T-cell (primary cell): ENCODE data around the gene NECTIN3. TPM values are rescaled to one million over a fixed set of nuclear protein-coding genes. Genes with fewer than 3 reads are reported as not detected.

ENCODE experiments used
- ATAC-seq, 4 experiments: fragments of 200-7000 bp in 3 of 4; fragments of 150-1000 bp in 1 of 4; cut with Tn5 transposase; replicated peaks in 1 of 4; 1 replicate in 3 of 4; 2 replicates in 1 of 4; pipeline ENCODE4 v1.10.0; 2021; ENCODE audit warnings: moderate library complexity in 3 of 4, mild to moderate bottlenecking in 2 of 4, moderate number of reproducible peaks in 1 of 4
- CTCF ChIA-PET, 2 donors: fragments of 300-600 bp; sonication (Branson Sonifier 250); formaldehyde crosslinking; loops; one replicate each; lab custom pipeline; 2022; ENCODE audit warnings: antibody characterized with exemption in 2 of 2; lab: Charles Lee
- POLR2A ChIA-PET, 2 donors: fragments of 300-600 bp; sonication (Branson Sonifier 250); formaldehyde crosslinking; loops; one replicate each; lab custom pipeline; 2022; ENCODE audit warnings: antibody characterized with exemption in 2 of 2; lab: Charles Lee
- DNase-seq, 35 experiments: peaks; one replicate each; pipeline versions ENCODE4 v3.0.0 to v3.0.0-alpha.2; 2013 to 2023
- H3K27ac ChIP-seq: one replicate; pipeline ENCODE4 v1.5.1; 2013; ENCODE audit warnings: low read length
- H3K27me3 ChIP-seq, 2 experiments: replicated peaks in 1 of 2; 1 replicate in 1 of 2; 2 replicates in 1 of 2; pipeline versions ENCODE4 v1.6.1 to v1.7.0; 2013; ENCODE audit warnings: low read length in 1 of 2, mixed read lengths in 1 of 2; ENCODE audit not compliant: control insufficient read depth in 2 of 2, insufficient read depth in 2 of 2; ENCODE audit errors: extremely low read depth in 1 of 2
- H3K36me3 ChIP-seq, 2 donors: 1 replicate in 1 of 2; 2 replicates in 1 of 2; pipeline versions ENCODE4 v1.6.1 to v1.7.0; 2013; ENCODE audit warnings: low read length in 1 of 2; ENCODE audit not compliant: control insufficient read depth in 2 of 2, insufficient read depth in 1 of 2; ENCODE audit errors: extremely low read depth in 1 of 2
- H3K4me1 ChIP-seq, 2 experiments: 1 replicate in 1 of 2; 2 replicates in 1 of 2; pipeline versions ENCODE4 v1.6.1 to v1.7.0; 2013; ENCODE audit warnings: low read length in 2 of 2, mixed read lengths in 1 of 2; ENCODE audit not compliant: insufficient read depth in 2 of 2, control insufficient read depth in 1 of 2; ENCODE audit errors: extremely low read depth in 1 of 2
- H3K4me3 ChIP-seq, 2 donors: 1 replicate in 1 of 2; 2 replicates in 1 of 2; pipeline versions ENCODE4 v1.5.1 to v1.7.0; 2013; ENCODE audit warnings: mild to moderate bottlenecking in 2 of 2, low read length in 1 of 2, moderate library complexity in 1 of 2; ENCODE audit not compliant: control insufficient read depth in 1 of 2; ENCODE audit errors: extremely low read depth in 1 of 2
- H3K9me3 ChIP-seq: 2 replicates; pipeline ENCODE4 v1.7.0; 2013
- H3K27ac Mint-ChIP-seq, 2 donors: one replicate each; pipeline ENCODE4 v1.8.0; 2020 to 2021; ENCODE audit warnings: mild to moderate bottlenecking in 2 of 2, mixed read lengths in 2 of 2
- H3K27me3 Mint-ChIP-seq, 2 donors: one replicate each; pipeline ENCODE4 v1.8.0; 2021 to 2022; ENCODE audit warnings: mixed read lengths in 2 of 2
- H3K36me3 Mint-ChIP-seq: one replicate; pipeline ENCODE4 v1.8.0; 2021; ENCODE audit warnings: mixed read lengths
- H3K4me1 Mint-ChIP-seq, 3 donors: one replicate each; pipeline ENCODE4 v1.8.0; 2020 to 2022; ENCODE audit warnings: mixed read lengths in 3 of 3, mild to moderate bottlenecking in 1 of 3
- H3K4me3 Mint-ChIP-seq, 3 donors: one replicate each; pipeline ENCODE4 v1.8.0; 2020 to 2022; ENCODE audit warnings: mild to moderate bottlenecking in 3 of 3, mixed read lengths in 3 of 3, moderate library complexity in 3 of 3
- H3K9me3 Mint-ChIP-seq, 3 donors: one replicate each; pipeline ENCODE4 v1.8.0; 2020 to 2022; ENCODE audit warnings: mixed read lengths in 3 of 3
- WGBS: methylation state at CpG from one replicate; pipeline ENCODE4 v1.1.5; 2013; ENCODE audit warnings: missing lambda C conversion rate; ENCODE audit not compliant: insufficient coverage; 5-methylcytosine and 5-hydroxymethylcytosine counted together
- total RNA-seq, 35 experiments: library from RNA in 6 of 35; stranded (reverse) in 6 of 35; fragments of 120-200 nt in 1 of 35; gene quantifications; one replicate each; pipeline versions ENCODE4 v1.2.1 to v1.2.4 and lab custom pipeline; 2013 to 2026

Gene NECTIN3
- total RNA-seq, 5 donors from 2014 or later (not counting 1 experiment from before 2014, with no cell fraction given), result 6.7 to 11.3 (median 8.4) TPM

DNA sequence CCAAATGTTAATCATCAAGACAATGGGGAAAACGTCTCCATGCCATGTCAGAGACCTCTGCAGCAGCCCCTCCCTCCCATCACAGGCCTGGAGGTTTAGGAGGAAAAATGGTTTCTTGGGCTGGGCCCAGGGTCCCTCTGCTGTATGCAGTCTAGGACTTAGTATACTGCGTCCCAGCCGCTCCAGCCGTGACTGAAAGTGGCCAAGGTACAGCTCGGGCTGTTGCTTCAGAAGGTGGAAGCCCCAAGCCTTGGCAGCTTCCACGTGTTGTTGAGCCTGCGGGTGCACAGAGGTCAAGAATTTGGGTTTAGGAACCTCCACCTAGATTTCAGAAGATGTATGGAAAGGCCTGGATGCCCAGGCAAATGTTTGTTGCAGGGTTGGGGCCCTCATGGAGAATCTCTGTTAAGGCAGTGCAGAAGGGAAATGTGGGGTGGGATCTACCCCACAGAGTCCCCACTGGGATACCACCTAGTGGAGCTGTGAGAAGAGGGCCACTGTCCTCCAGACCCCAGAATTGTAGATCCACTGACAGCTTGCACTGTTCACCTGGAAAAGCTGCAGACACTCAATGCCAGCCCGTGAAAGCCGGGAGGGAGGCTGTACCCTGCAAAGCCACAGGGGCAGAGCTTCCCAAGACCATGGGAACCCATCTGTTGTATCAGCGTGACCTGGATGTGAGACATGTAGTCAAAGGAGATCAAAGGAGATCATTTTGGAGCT lies 25.0 kb downstream of the NECTIN3 start:
- 80% methylated on average over 8 of the region's 10 CpGs for whole genome bisulfite sequencing
- ChIA-PET POLR2A (no interaction called here), CTCF (no interaction called here)
- DNase-seq (no peak), ATAC-seq (no peak)
- Mint-ChIP-seq H3K4me1 (peaks cover 0 to 2% (median 2%) of the 10 kb centered on the region in 3 donors), H3K9me3 (peaks cover 0 to 13% (median 3%) of the 10 kb centered on the region in 3 donors), H3K4me3 (no peak overlapping the region), H3K27ac (no peak overlapping the region), H3K27me3 (no peaks in the 10 kb centered on the region), H3K36me3 (peaks cover 6% of the 10 kb centered on the region)
- Histone ChIP-seq H3K9me3 (no peaks in the 10 kb centered on the region), H3K4me3 (no peak overlapping the region), H3K27me3 (no peaks in the 10 kb centered on the region), H3K4me1 (no peaks in the 10 kb centered on the region), H3K27ac (no peak overlapping the region), H3K36me3 (no peaks in the 10 kb centered on the region)

DNA sequence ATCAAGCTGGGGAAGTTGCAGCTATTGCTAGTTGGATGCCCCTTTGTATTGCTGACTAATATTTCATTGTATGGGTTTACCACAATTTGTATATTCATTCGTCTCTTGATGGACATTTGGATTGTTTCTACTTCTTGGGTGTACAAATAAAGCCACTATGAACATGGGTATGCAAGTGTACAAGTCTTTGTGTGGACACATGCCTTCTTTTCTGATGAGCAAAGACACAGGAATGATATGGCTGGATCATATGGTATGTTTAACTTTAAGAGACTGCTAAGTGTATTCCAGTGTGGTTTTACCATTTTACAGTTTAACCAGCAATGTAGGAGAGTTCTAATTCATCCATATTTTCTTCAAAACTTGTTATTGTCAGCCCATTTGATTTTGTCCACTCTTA lies 32.2 kb downstream of the NECTIN3 start:
- Mint-ChIP-seq H3K36me3 (peaks cover 5% of the 10 kb centered on the region), H3K4me1 (peaks cover 0 to 12% (median 9%) of the 10 kb centered on the region in 3 donors), H3K9me3 (peaks cover 0 to 5% (median 5%) of the 10 kb centered on the region in 3 donors), H3K4me3 (no peak overlapping the region), H3K27ac (no peak overlapping the region), H3K27me3 (peaks cover 0 to 4% of the 10 kb centered on the region in 2 donors)
- no peak overlapping the region for H3K27ac ChIP-seq
- H3K9me3 ChIP-seq, result no peaks in the 10 kb centered on the region
- DNase-seq (no peak), ATAC-seq (no peak)
- ChIA-PET CTCF (no interaction called here), POLR2A (interaction anchor here in 1 of 2 donors (0.5 to 0.6 kb wide), 3 partner anchors 50 to 467 kb away, joined by 3 to 4 read pairs (median 4); no protein-coding TSS in a partner anchor)
- H3K27me3 ChIP-seq, result no peaks in the 10 kb centered on the region
- no peaks in the 10 kb centered on the region for H3K36me3 ChIP-seq
- H3K4me3 ChIP-seq, result no peak overlapping the region
- no CpG with 5 or more reads among the region's 1 CpG for WGBS
- H3K4me1 ChIP-seq, result no peaks in the 10 kb centered on the region

DNA sequence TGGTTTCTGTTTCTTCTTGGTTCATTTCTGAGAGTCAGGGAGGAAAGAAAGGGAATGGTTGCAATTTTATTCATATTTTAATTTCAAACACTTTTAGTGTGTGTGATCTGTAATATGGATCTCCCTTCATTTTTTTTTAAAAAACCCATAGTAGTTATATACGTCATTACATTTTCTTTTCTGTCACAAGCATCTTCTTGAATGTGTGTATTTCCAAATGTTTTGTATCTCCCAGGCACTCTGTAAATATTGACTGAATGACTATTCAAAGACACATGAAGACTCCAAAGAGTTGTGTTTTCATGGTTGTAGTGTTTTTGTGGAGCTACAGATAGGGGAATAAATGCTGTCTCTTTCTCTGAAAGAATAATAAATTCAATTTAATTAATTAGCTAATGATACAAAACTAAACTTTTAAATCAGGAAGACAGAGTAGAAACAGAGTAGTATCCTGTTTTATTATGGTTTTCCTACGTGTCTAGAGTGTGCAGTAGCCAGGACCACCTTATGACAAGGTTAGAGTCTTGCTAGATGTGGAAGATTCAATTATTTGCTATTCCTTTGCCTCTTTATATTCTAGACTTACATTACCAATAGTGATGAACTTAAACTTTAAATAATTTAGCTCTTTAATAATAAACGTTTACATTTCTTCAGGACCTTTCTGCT lies 35.5 kb downstream of the NECTIN3 start:
- H3K9me3 ChIP-seq, result no peaks in the 10 kb centered on the region
- Mint-ChIP-seq H3K36me3 (peaks cover 5% of the 10 kb centered on the region), H3K9me3 (peaks cover 0 to 5% (median 5%) of the 10 kb centered on the region in 3 donors), H3K27me3 (peaks cover 0 to 4% of the 10 kb centered on the region in 2 donors), H3K4me1 (peaks cover 0 to 10% (median 9%) of the 10 kb centered on the region in 3 donors), H3K4me3 (no peak overlapping the region), H3K27ac (no peak overlapping the region)
- no peaks in the 10 kb centered on the region for H3K36me3 ChIP-seq
- H3K27ac ChIP-seq, result no peak overlapping the region
- WGBS, result no CpG with 5 or more reads among the region's 3 CpGs
- CTCF ChIA-PET, result no interaction called here
- no peaks in the 10 kb centered on the region for H3K27me3 ChIP-seq
- H3K4me1 ChIP-seq, result no peaks in the 10 kb centered on the region
- no peak for DNase-seq
- H3K4me3 ChIP-seq, result no peak overlapping the region
- POLR2A ChIA-PET, result no interaction called here
- no peak for ATAC-seq

DNA sequence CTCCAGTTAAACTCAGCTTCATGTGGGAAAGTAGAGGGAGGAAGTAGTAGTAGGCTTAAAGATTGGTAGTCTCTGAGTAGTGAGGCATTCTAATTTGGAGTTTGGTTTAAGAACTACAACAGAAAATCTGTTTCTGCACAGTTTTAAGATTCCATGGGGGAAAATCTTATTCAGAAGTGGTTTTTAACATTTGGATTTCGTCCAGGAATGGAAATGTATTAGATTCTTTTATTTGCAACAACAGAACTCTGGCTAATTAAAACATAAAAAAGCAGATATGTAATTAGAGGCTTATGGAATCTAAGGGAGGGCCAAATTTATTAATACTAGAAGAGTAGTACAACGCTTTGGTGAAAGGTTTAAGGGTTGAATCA lies 36.0 kb downstream of the NECTIN3 start:
- ATAC-seq (no peak), DNase-seq (no peak)
- Mint-ChIP-seq H3K9me3 (peaks cover 0 to 5% (median 5%) of the 10 kb centered on the region in 3 donors), H3K4me1 (peaks cover 0 to 7% (median 7%) of the 10 kb centered on the region in 3 donors), H3K36me3 (peaks cover 5% of the 10 kb centered on the region), H3K27ac (no peak overlapping the region), H3K4me3 (no peak overlapping the region), H3K27me3 (no peaks in the 10 kb centered on the region)
- ChIA-PET POLR2A (no interaction called here), CTCF (no interaction called here)
- H3K4me3 ChIP-seq, result no peak overlapping the region
- H3K4me1 ChIP-seq, result no peaks in the 10 kb centered on the region
- no peaks in the 10 kb centered on the region for H3K9me3 ChIP-seq
- no CpG with 5 or more reads among the region's 2 CpGs for WGBS
- no peak overlapping the region for H3K27ac ChIP-seq
- no peaks in the 10 kb centered on the region for H3K36me3 ChIP-seq
- H3K27me3 ChIP-seq, result no peaks in the 10 kb centered on the region

DNA sequence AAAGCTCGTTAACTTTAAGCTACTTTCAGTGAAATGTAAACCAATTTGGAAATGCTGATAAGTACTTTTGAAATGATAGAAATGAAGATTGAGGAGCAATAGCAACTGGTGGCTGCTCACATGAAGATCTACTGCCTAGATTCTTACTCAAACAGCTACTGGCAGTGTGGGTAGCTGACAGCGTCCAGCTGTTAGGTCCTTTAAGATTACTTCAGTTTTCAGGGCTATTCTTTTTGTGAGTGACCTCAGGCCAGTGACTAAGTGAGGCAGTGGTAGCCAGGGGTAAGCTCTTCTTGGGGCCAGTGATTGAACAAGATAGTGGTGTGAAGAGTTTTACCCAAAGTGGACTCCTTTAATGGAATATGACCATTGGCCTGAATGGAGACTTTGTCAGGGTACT lies 41.3 kb downstream of the NECTIN3 start:
- Mint-ChIP-seq H3K27me3 (no peaks in the 10 kb centered on the region), H3K4me1 (peaks cover 0 to 2% (median 2%) of the 10 kb centered on the region in 3 donors), H3K36me3 (no peaks in the 10 kb centered on the region), H3K9me3 (no peaks in the 10 kb centered on the region), H3K27ac (no peak overlapping the region), H3K4me3 (no peak overlapping the region)
- Histone ChIP-seq H3K4me3 (no peak overlapping the region), H3K9me3 (no peaks in the 10 kb centered on the region), H3K27me3 (no peaks in the 10 kb centered on the region), H3K27ac (no peak overlapping the region), H3K36me3 (no peaks in the 10 kb centered on the region), H3K4me1 (no peaks in the 10 kb centered on the region)
- ATAC-seq (no peak), DNase-seq (no peak)
- ChIA-PET POLR2A (no interaction called here), CTCF (interaction anchor here (0.6 to 1.1 kb wide), 3 partner anchors 15 to 528 kb away, joined by 3 to 4 read pairs (median 3); no protein-coding TSS in a partner anchor)
- no CpG with 5 or more reads among the region's 2 CpGs for WGBS

DNA sequence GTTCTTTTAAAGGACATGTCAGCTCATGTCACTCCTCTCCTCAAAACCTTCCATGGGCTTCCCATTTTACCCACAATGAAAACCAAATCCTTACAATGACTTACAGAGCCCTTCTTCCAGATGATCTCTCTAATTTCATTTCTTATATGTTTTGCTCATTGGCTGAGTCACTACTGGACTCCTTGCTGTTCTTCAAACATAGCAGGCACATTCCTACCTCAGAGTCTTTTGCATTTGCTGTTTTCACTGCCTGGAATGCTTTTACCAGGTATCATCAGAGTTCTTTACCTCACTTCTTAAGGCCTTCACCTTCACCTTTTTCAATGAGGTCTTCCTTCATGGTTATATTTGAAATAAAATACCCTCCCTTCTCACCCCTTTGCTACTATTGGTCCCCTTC lies 57.3 kb downstream of the NECTIN3 start:
- ChIA-PET CTCF (no interaction called here), POLR2A (no interaction called here)
- no peak overlapping the region for H3K4me3 Mint-ChIP-seq
- Histone ChIP-seq H3K4me3 (no peak overlapping the region), H3K36me3 (no peaks in the 10 kb centered on the region), H3K27me3 (no peaks in the 10 kb centered on the region), H3K4me1 (no peaks in the 10 kb centered on the region), H3K9me3 (no peaks in the 10 kb centered on the region), H3K27ac (no peak overlapping the region)
- DNase-seq, result no peak
- H3K27me3 Mint-ChIP-seq, result no peaks in the 10 kb centered on the region
- H3K36me3 Mint-ChIP-seq, result peaks cover 4% of the 10 kb centered on the region
- no peak for ATAC-seq
- H3K4me1 Mint-ChIP-seq, result no peaks in the 10 kb centered on the region
- H3K27ac Mint-ChIP-seq, result no peak overlapping the region
- H3K9me3 Mint-ChIP-seq, result no peaks in the 10 kb centered on the region
